ENCODE data around the gene SNRNP40.

DNA sequence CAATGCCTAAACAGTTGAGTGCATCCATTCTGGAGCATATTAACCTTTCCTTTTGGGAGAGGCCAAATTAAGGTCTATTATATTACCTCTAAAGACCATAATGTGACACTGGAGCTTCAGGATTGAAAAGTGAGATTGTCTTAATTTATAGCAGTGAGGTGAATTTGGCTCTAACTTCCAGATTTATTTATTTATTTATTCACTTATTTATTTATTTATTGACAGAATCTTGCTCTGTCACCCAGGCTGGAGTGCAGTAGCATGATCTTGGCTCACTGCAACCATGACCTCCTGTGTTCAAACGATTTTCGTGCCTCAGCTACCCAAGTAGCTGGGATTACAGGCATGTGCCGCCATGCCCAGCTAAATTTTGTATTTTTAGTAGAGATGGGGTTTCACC, 19.3 kb upstream of the SNRNP40 start:
- TF ChIP-seq EP300 (IDR thresholded peaks at IDR 0.05; ENCODE audit: low read depth) (no peak), POLR2A (IDR thresholded peaks at IDR 0.05) (no peak)
- TF ChIP-seq, protein P1, sequence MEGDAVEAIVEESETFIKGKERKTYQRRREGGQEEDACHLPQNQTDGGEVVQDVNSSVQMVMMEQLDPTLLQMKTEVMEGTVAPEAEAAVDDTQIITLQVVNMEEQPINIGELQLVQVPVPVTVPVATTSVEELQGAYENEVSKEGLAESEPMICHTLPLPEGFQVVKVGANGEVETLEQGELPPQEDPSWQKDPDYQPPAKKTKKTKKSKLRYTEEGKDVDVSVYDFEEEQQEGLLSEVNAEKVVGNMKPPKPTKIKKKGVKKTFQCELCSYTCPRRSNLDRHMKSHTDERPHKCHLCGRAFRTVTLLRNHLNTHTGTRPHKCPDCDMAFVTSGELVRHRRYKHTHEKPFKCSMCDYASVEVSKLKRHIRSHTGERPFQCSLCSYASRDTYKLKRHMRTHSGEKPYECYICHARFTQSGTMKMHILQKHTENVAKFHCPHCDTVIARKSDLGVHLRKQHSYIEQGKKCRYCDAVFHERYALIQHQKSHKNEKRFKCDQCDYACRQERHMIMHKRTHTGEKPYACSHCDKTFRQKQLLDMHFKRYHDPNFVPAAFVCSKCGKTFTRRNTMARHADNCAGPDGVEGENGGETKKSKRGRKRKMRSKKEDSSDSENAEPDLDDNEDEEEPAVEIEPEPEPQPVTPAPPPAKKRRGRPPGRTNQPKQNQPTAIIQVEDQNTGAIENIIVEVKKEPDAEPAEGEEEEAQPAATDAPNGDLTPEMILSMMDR (IDR thresholded peaks at IDR 0.05) = no peak
